H9 (cell line): Measurements from ENCODE around the gene TRIM75. TPM values are rescaled to one million over a fixed set of nuclear protein-coding genes. Genes with fewer than 3 reads are reported as not detected.
A peak's percentile ranks its signal among the peaks of the same experiment; 100 is the strongest.

Experiments
- DNase-seq: peaks from one replicate; pipeline ENCODE4 v3.0.0-alpha.2; 2017
- H2AFZ ChIP-seq: one replicate; pipeline ENCODE4 v1.6.1; 2013; ENCODE audit warnings: mild to moderate bottlenecking, low read length, control low read depth, moderate library complexity
- H2AK5ac ChIP-seq: 2 replicates; pipeline ENCODE4 v1.6.1; 2013; ENCODE audit warnings: low read length, control low read depth, mixed read lengths; ENCODE audit not compliant: insufficient read length
- H2BK120ac ChIP-seq: one replicate; pipeline ENCODE4 v1.6.1; 2013; ENCODE audit warnings: low read depth, mild to moderate bottlenecking, low read length, control low read depth, inconsistent platforms; ENCODE audit not compliant: poor library complexity, severe bottlenecking
- H2BK12ac ChIP-seq: 2 replicates; pipeline ENCODE4 v1.6.1; 2013; ENCODE audit warnings: low read length, control low read depth, mixed read lengths, low read depth; ENCODE audit not compliant: insufficient read length
- H2BK15ac ChIP-seq: 2 replicates; pipeline ENCODE4 v1.6.1; 2013; ENCODE audit warnings: low read depth, low read length, control low read depth
- H2BK20ac ChIP-seq: one replicate; pipeline ENCODE4 v1.6.1; 2013; ENCODE audit warnings: low read depth, mild to moderate bottlenecking, low read length, control low read depth, inconsistent platforms; ENCODE audit not compliant: poor library complexity, severe bottlenecking
- H2BK5ac ChIP-seq: 2 replicates; pipeline ENCODE4 v1.6.1; 2013; ENCODE audit warnings: low read length, control low read depth, mixed read lengths; ENCODE audit not compliant: insufficient read length
- H3K14ac ChIP-seq: 2 replicates; pipeline ENCODE4 v1.6.1; 2013; ENCODE audit warnings: low read length, control low read depth; ENCODE audit not compliant: insufficient read depth
- H3K18ac ChIP-seq: 2 replicates; pipeline ENCODE4 v1.6.1; 2013; ENCODE audit warnings: low read depth, mild to moderate bottlenecking, mixed read lengths, low read length, control low read depth; ENCODE audit not compliant: insufficient read length
- H3K23ac ChIP-seq: 2 replicates; pipeline ENCODE4 v1.6.1; 2013; ENCODE audit warnings: low read length, control low read depth, mixed read lengths, low read depth; ENCODE audit not compliant: insufficient read length
- H3K23me2 ChIP-seq: 2 replicates; pipeline ENCODE4 v1.6.1; 2013; ENCODE audit warnings: low read depth, mild to moderate bottlenecking, mixed read lengths, low read length, control low read depth; ENCODE audit not compliant: insufficient read length, poor library complexity, severe bottlenecking
- H3K27ac ChIP-seq: 2 replicates; pipeline ENCODE4 v1.5.1; 2013; ENCODE audit warnings: low read length, control low read depth, mixed read lengths, low read depth; ENCODE audit not compliant: insufficient read length
- H3K27me3 ChIP-seq: 2 replicates; pipeline ENCODE4 v1.6.1; 2013; ENCODE audit warnings: low read length, control low read depth, inconsistent platforms; ENCODE audit not compliant: insufficient read depth
- H3K4ac ChIP-seq: 2 replicates; pipeline ENCODE4 v1.6.1; 2013; ENCODE audit warnings: low read depth, mild to moderate bottlenecking, control low read depth, inconsistent platforms, low read length, moderate library complexity
- H3K4me1 ChIP-seq: 2 replicates; pipeline ENCODE4 v1.6.1; 2013; ENCODE audit warnings: low read length, control low read depth, inconsistent platforms; ENCODE audit not compliant: insufficient read depth
- H3K4me2 ChIP-seq: 2 replicates; pipeline ENCODE4 v1.6.1; 2013; ENCODE audit warnings: low read length, control low read depth, mixed read lengths; ENCODE audit not compliant: insufficient read length, insufficient read depth
- H3K56ac ChIP-seq: 2 replicates; pipeline ENCODE4 v1.6.1; 2013; ENCODE audit warnings: low read depth, mild to moderate bottlenecking, mixed read lengths, low read length, control low read depth; ENCODE audit not compliant: insufficient read length
- H3K79me1 ChIP-seq: 2 replicates; pipeline ENCODE4 v1.6.1; 2013; ENCODE audit warnings: low read depth, mild to moderate bottlenecking, moderate library complexity, low read length, control low read depth, inconsistent platforms; ENCODE audit not compliant: insufficient read depth, poor library complexity, severe bottlenecking
- H3K79me2 ChIP-seq: 2 replicates; pipeline ENCODE4 v1.6.1; 2013; ENCODE audit warnings: low read length, control low read depth, inconsistent platforms; ENCODE audit not compliant: insufficient read depth
- H3K9ac ChIP-seq: 2 replicates; pipeline ENCODE4 v1.6.1; 2013; ENCODE audit warnings: low read length, control low read depth, mixed read lengths; ENCODE audit not compliant: insufficient read length; ENCODE audit errors: extremely low read depth
- H3K9me3 ChIP-seq: one replicate; pipeline ENCODE4 v1.6.1; 2013; ENCODE audit warnings: low read depth, low read length, inconsistent platforms; ENCODE audit not compliant: control insufficient read depth
- H3T11ph ChIP-seq: one replicate; pipeline ENCODE4 v1.6.1; 2013; ENCODE audit warnings: mild to moderate bottlenecking, low read length, control low read depth, inconsistent platforms
- H4K20me1 ChIP-seq: one replicate; pipeline ENCODE4 v1.6.1; 2013; ENCODE audit not compliant: control insufficient read depth, insufficient read length, insufficient read depth
- H4K5ac ChIP-seq: 2 replicates; pipeline ENCODE4 v1.6.1; 2013; ENCODE audit warnings: low read depth, mild to moderate bottlenecking, mixed read lengths, low read length, control low read depth; ENCODE audit not compliant: insufficient read length
- H4K8ac ChIP-seq: replicated peaks from 2 replicates; pipeline ENCODE4 v1.6.1; 2013; ENCODE audit warnings: low read length, control low read depth, mixed read lengths, low read depth; ENCODE audit not compliant: insufficient read length
- H4K91ac ChIP-seq: 2 replicates; pipeline ENCODE4 v1.6.1; 2013; ENCODE audit warnings: low read depth, mild to moderate bottlenecking, moderate library complexity, mixed read lengths, low read length, control low read depth; ENCODE audit not compliant: insufficient read length
- H3K27ac Mint-ChIP-seq, 3 experiments: 2 replicates in 2 of 3; 3 replicates in 1 of 3; pipeline ENCODE4 v1.8.0; 2020 to 2021; ENCODE audit warnings: mixed read lengths in 3 of 3, mild to moderate bottlenecking in 1 of 3, moderate library complexity in 1 of 3
- H3K27me3 Mint-ChIP-seq: 2 replicates; pipeline ENCODE4 v1.8.0; 2021; ENCODE audit warnings: low read depth, mild to moderate bottlenecking, moderate library complexity, mixed read lengths
- H3K36me3 Mint-ChIP-seq, 3 experiments: 2 replicates in 2 of 3; 3 replicates in 1 of 3; pipeline ENCODE4 v1.8.0; 2020 to 2021; ENCODE audit warnings: low read depth in 3 of 3, mixed read lengths in 3 of 3; ENCODE audit not compliant: insufficient read depth in 1 of 3
- H3K4me1 Mint-ChIP-seq, 2 experiments: 2 replicates each; pipeline ENCODE4 v1.8.0; 2020; ENCODE audit warnings: mixed read lengths in 2 of 2
- H3K4me3 Mint-ChIP-seq, 2 experiments: 2 replicates in 1 of 2; 3 replicates in 1 of 2; pipeline ENCODE4 v1.8.0; 2020 to 2021; ENCODE audit warnings: mild to moderate bottlenecking in 2 of 2, mixed read lengths in 2 of 2, moderate library complexity in 1 of 2
- H3K9me3 Mint-ChIP-seq, 2 experiments: 2 replicates in 1 of 2; 3 replicates in 1 of 2; pipeline ENCODE4 v1.8.0; 2020; ENCODE audit warnings: mild to moderate bottlenecking in 2 of 2, mixed read lengths in 2 of 2, moderate library complexity in 1 of 2
- CTCF ChIP-seq: fragments of 200-600 bp; sonication (generic); conservative IDR thresholded peaks from 3 replicates; pipeline ENCODE4 v1.8.0; 2021; ENCODE audit warnings: antibody characterized with exemption, mild to moderate bottlenecking
- WGBS: extraction: QIAGEN DNeasy Blood & Tissue Kit; methylation state at CpG from one replicate; pipeline ENCODE4 v1.1.7; 2013; ENCODE audit warnings: missing lambda C conversion rate, low lambda C conversion rate, mixed read lengths; ENCODE audit not compliant: insufficient read length; ENCODE audit errors: extremely low coverage; 5-methylcytosine and 5-hydroxymethylcytosine counted together
- total RNA-seq: library from RNA; stranded (reverse); gene quantifications from 2 replicates; pipeline ENCODE4 v1.2.1, GENCODE V29; 2021

TRIM75 gene
- total RNA-seq, 1 experiment from 2014 or later: not detected

GRCh38 chr4:165011403-165011802 is 42.3 kb upstream of the TRIM75 start:
- no peak overlapping the region for H2BK5ac ChIP-seq
- no peak overlapping the region for H3K4me2 ChIP-seq
- H3K4ac ChIP-seq: no peak overlapping the region
- no peak overlapping the region for H3K18ac ChIP-seq
- no peak overlapping the region for H3K4me3 Mint-ChIP-seq
- DNase-seq: no peak
- no peak overlapping the region for H4K5ac ChIP-seq
- no peaks in the 10 kb centered on the region for H3K9me3 Mint-ChIP-seq
- no peak overlapping the region for H3K56ac ChIP-seq
- no peaks in the 10 kb centered on the region for H3K9me3 ChIP-seq
- H3K14ac ChIP-seq: no peak overlapping the region
- H3K23ac ChIP-seq: no peak overlapping the region
- H3K79me1 ChIP-seq: no peaks in the 10 kb centered on the region
- H3K27ac ChIP-seq: no peak overlapping the region
- H4K91ac ChIP-seq: no peak overlapping the region
- H3K4me1 Mint-ChIP-seq: peaks cover 6 to 8% of the 10 kb centered on the region in 2 experiments
- no peak overlapping the region for H2BK12ac ChIP-seq
- H4K20me1 ChIP-seq: no peaks in the 10 kb centered on the region
- no peaks in the 10 kb centered on the region for H3K4me1 ChIP-seq
- no peak overlapping the region for H2BK20ac ChIP-seq
- H3K79me2 ChIP-seq: no peaks in the 10 kb centered on the region
- no peaks in the 10 kb centered on the region for H3K27me3 ChIP-seq
- H2BK15ac ChIP-seq: no peak overlapping the region
- H3K27ac Mint-ChIP-seq: 0 out of 7 replicates have a peak overlapping the region, but pooled peaks of 1 of the 3 experiments have one; percentile 28
- H3K27me3 Mint-ChIP-seq: peaks cover 4% of the 10 kb centered on the region; the same call in 1 of the 2 replicates
- peaks cover 3% of the 10 kb centered on the region for H3K23me2 ChIP-seq
- no peak overlapping the region for H4K8ac ChIP-seq
- H2AK5ac ChIP-seq: no peak overlapping the region
- H3K9ac ChIP-seq: no peak overlapping the region
- H2AFZ ChIP-seq: no peak overlapping the region
- no peak for TF ChIP-seq CTCF
- H3K36me3 Mint-ChIP-seq: no peaks in the 10 kb centered on the region
- no CpG with 5 or more reads among the region's 5 CpGs for WGBS
- H2BK120ac ChIP-seq: no peak overlapping the region
- H3T11ph ChIP-seq: no peak overlapping the region
